AML-193 (cell line): Measurements from ENCODE around the gene COL4A6.

Experiments
- DNase-seq, 2 experiments: peaks; one replicate each; lab custom pipeline; 2025; lab: John Stamatoyannopoulos, UW

Gene COL4A6

GRCh38 chrX:108159028-108159670, 279.1 kb downstream of the COL4A6 start:
- no peak for DNase-seq

GRCh38 chrX:108157628-108158027, 280.6 kb downstream of the COL4A6 start:
- no peak for DNase-seq

- no peak for DNase-seq
Measured at GRCh38 chrX:108156934-108157466, 281.2 kb downstream of the COL4A6 start.

- no peak for DNase-seq
Measured at GRCh38 chrX:108156082-108156481, 282.1 kb downstream of the COL4A6 start.

- DNase-seq: no peak
Measured at GRCh38 chrX:108148524-108148923, 289.7 kb downstream of the COL4A6 start.

GRCh38 chrX:108138814-108139702, 299.2 kb downstream of the COL4A6 start:
- DNase-seq: peak in 1 of 2 experiments; percentile 14

GRCh38 chrX:108134724-108135123, 303.5 kb downstream of the COL4A6 start:
- no peak for DNase-seq

GRCh38 chrX:108132876-108133275, 305.3 kb downstream of the COL4A6 start:
- no peak for DNase-seq

GRCh38 chrX:108132034-108132433, 306.2 kb downstream of the COL4A6 start:
- no peak for DNase-seq

- DNase-seq: no peak
Measured at GRCh38 chrX:108131471-108131870, 306.8 kb downstream of the COL4A6 start.

- no peak for DNase-seq
Measured at GRCh38 chrX:108130889-108131288, 307.3 kb downstream of the COL4A6 start.

GRCh38 chrX:108127152-108127551, 311.1 kb downstream of the COL4A6 start:
- no peak for DNase-seq

GRCh38 chrX:108126661-108127060, 311.6 kb downstream of the COL4A6 start:
- no peak for DNase-seq

GRCh38 chrX:108123591-108124366, 314.4 kb downstream of the COL4A6 start:
- no peak for DNase-seq

GRCh38 chrX:108122748-108123147, 315.5 kb downstream of the COL4A6 start:
- no peak for DNase-seq

- DNase-seq: no peak
Measured at GRCh38 chrX:108121291-108121690, 316.9 kb downstream of the COL4A6 start.

GRCh38 chrX:108117988-108118387, 320.2 kb downstream of the COL4A6 start:
- no peak for DNase-seq

- DNase-seq: no peak
Measured at GRCh38 chrX:108114541-108114940, 323.7 kb downstream of the COL4A6 start.
